PFSK-1 (cell line): ENCODE measurements around the gene CD8B.

Experiments used
- FOXP2 ChIP-seq: optimal IDR thresholded peaks from 2 replicates; pipeline ENCODE3; 2011; ENCODE audit warnings: borderline replicate concordance, control low read depth, inconsistent platforms; ENCODE audit not compliant: insufficient read depth; ENCODE audit errors: extremely low read length, extremely low read depth
- POLR2AphosphoS5 ChIP-seq: IDR thresholded peaks from 2 replicates; pipeline ENCODE4 v1.6.1; 2012; ENCODE audit warnings: low read depth, mild to moderate bottlenecking, control low read depth, low read length, moderate library complexity
- REST ChIP-seq, 2 experiments: IDR thresholded peaks; 2 replicates each; pipeline versions ENCODE4 v1.6.1 to v1.8.0; 2011 to 2012; ENCODE audit warnings: low read depth in 2 of 2, low read length in 2 of 2, control low read depth in 1 of 2, inconsistent platforms in 1 of 2, mild to moderate bottlenecking in 1 of 2, moderate library complexity in 1 of 2; ENCODE audit not compliant: insufficient read depth in 1 of 2
- SIN3A ChIP-seq: IDR thresholded peaks from 2 replicates; pipeline ENCODE4 v1.6.1; 2012; ENCODE audit warnings: mild to moderate bottlenecking, low read length, moderate library complexity, borderline replicate concordance; ENCODE audit not compliant: insufficient read depth
- TAF1 ChIP-seq: IDR thresholded peaks from 2 replicates; pipeline ENCODE4 v1.6.1; 2012; ENCODE audit warnings: low read length, control low read depth, borderline replicate concordance; ENCODE audit not compliant: insufficient read depth

Gene CD8B

GRCh38 chr2:86821306-86821705 lies 40.4 kb downstream of the CD8B start:
- TF ChIP-seq REST (IDR thresholded peaks at IDR 0.05; ENCODE audit: insufficient read depth in 1 of 2, low read depth in 2 of 2, low read length in 2 of 2) = no peak
- no peak for TF ChIP-seq FOXP2
- no peak for TF ChIP-seq POLR2AphosphoS5
- TF ChIP-seq TAF1 = no peak
- TF ChIP-seq SIN3A = no peak

GRCh38 chr2:86818957-86819356 lies 42.7 kb downstream of the CD8B start:
- TF ChIP-seq TAF1 = no peak

GRCh38 chr2:86818114-86818801 lies 43.4 kb downstream of the CD8B start:
- TF ChIP-seq REST (IDR thresholded peaks at IDR 0.05; ENCODE audit: insufficient read depth in 1 of 2, low read depth in 2 of 2, low read length in 2 of 2) (no peak), SIN3A (no peak), FOXP2 (no peak), POLR2AphosphoS5 (no peak), TAF1 (no peak)

- TF ChIP-seq FOXP2 (no peak), POLR2AphosphoS5 (no peak), TAF1 (no peak), REST (IDR thresholded peaks at IDR 0.05; ENCODE audit: insufficient read depth in 1 of 2, low read depth in 2 of 2, low read length in 2 of 2) (no peak), SIN3A (no peak)
Measured at GRCh38 chr2:86815611-86816010, 46.1 kb downstream of the CD8B start.

GRCh38 chr2:86809481-86810121 lies 52.1 kb downstream of the CD8B start:
- TF ChIP-seq POLR2AphosphoS5 (no peak), FOXP2 (no peak), SIN3A (no peak), TAF1 (no peak), REST (IDR thresholded peaks at IDR 0.05; ENCODE audit: insufficient read depth in 1 of 2, low read depth in 2 of 2, low read length in 2 of 2) (no peak)
